ENCODE data around the gene SETBP1.

DNA sequence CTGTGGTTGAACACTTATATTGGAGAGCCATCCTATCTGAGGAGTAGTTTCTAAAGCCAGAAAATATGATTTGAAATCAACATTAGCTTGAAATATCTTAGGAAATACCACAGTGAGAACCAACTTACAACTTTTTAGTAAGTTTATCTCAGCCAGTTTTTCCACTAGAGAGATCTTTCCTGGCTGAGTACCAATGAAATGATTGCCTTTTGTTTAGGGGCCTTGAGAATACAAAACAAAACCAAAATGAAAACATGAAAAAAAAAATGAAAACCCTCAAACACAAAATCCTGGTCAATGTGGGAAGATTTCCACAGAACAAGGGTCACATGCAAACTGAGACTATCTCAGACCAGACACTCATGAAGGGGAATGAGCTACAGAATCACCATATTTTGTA is 429.0 kb downstream of the SETBP1 start:
- TF ChIP-seq, protein P1, sequence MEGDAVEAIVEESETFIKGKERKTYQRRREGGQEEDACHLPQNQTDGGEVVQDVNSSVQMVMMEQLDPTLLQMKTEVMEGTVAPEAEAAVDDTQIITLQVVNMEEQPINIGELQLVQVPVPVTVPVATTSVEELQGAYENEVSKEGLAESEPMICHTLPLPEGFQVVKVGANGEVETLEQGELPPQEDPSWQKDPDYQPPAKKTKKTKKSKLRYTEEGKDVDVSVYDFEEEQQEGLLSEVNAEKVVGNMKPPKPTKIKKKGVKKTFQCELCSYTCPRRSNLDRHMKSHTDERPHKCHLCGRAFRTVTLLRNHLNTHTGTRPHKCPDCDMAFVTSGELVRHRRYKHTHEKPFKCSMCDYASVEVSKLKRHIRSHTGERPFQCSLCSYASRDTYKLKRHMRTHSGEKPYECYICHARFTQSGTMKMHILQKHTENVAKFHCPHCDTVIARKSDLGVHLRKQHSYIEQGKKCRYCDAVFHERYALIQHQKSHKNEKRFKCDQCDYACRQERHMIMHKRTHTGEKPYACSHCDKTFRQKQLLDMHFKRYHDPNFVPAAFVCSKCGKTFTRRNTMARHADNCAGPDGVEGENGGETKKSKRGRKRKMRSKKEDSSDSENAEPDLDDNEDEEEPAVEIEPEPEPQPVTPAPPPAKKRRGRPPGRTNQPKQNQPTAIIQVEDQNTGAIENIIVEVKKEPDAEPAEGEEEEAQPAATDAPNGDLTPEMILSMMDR (conservative IDR thresholded peaks at IDR 0.05; ENCODE audit: low read depth, low read length): no peak
- TF ChIP-seq EZH2 (IDR thresholded peaks at IDR 0.05; ENCODE audit: borderline replicate concordance, low read depth, low read length, poor library complexity, severe bottlenecking): no peak
